HCT116 (cell line): Measurements from ENCODE around the gene WDR82. TPM values are rescaled to one million over a fixed set of nuclear protein-coding genes. Genes with fewer than 3 reads are reported as not detected.

Experiments
- ATAC-seq: fragments of 200-7000 bp; cut with Tn5 transposase; 2 replicates; pipeline ENCODE4 v1.9.1; 2020; ENCODE audit warnings: mild to moderate bottlenecking, moderate library complexity
- BruUV-seq: library from RNA; stranded (reverse); fragments of 400-500 nt; replicated peaks from 2 replicates; lab custom pipeline; 2021; lab: Mats Ljungman, UMichigan
- CTCF ChIA-PET: fragments of 300-600 bp; sonication (Branson Sonifier 250); formaldehyde crosslinking; loops from one replicate; lab custom pipeline; 2021; ENCODE audit warnings: antibody characterized with exemption; lab: Charles Lee
- POLR2A ChIA-PET: fragments of 300-600, 350-600 bp; sonication (Branson Sonifier 250); formaldehyde crosslinking; loops from one replicate; lab custom pipeline; 2021; ENCODE audit warnings: antibody characterized with exemption; lab: Charles Lee
- RAD21 ChIA-PET, 2 experiments: fragments of 300-600 bp; sonication (Branson Sonifier 250); formaldehyde crosslinking; loops; one replicate each; lab custom pipeline; 2023; ENCODE audit warnings: low total read pairs in 2 of 2; ENCODE audit not compliant: uncharacterized antibody in 2 of 2, unreplicated experiment in 2 of 2, low non-redundant PET in 1 of 2; lab: Charles Lee
- DNase-seq: peaks from one replicate; pipeline ENCODE4 v3.0.0-alpha.2; 2010; ENCODE audit warnings: low read depth, low spot score
- H2AFZ ChIP-seq: fragments of 200-600 bp; shearing (Covaris generic), sonication (generic); 2 replicates; pipeline ENCODE4 v1.6.1; 2017; ENCODE audit warnings: low read depth, mixed run types, mixed read lengths, antibody characterized with exemption, low read length; ENCODE audit not compliant: poor library complexity, severe bottlenecking
- H3K27ac ChIP-seq: 2 replicates; pipeline ENCODE4 v1.5.1; 2012; ENCODE audit warnings: low read depth, low read length
- H3K27me3 ChIP-seq: fragments of 200-600 bp; sonication (generic); 2 replicates; pipeline ENCODE4 v1.6.1; 2016; ENCODE audit warnings: mixed run types, low read length, mixed read lengths; ENCODE audit not compliant: insufficient read depth
- H3K36me3 ChIP-seq, 2 experiments: fragments of 200-500 bp in 1 of 2; fragments of 200-600 bp in 1 of 2; sonication (Bioruptor generic) in 1 of 2; sonication (generic) in 1 of 2; 2 replicates each; pipeline versions ENCODE4 v1.5.1 to v1.6.1; 2014 to 2016; ENCODE audit warnings: low read length in 2 of 2, inconsistent platforms in 1 of 2, mixed read lengths in 1 of 2, mixed run types in 1 of 2; ENCODE audit not compliant: insufficient read depth in 2 of 2, control insufficient read depth in 1 of 2
- H3K4me1 ChIP-seq, 2 experiments: fragments of 200-600 bp in 1 of 2; sonication (generic) in 1 of 2; 2 replicates each; pipeline versions ENCODE4 v1.5.1 to v1.6.1; 2012 to 2017; ENCODE audit warnings: low read length in 2 of 2, inconsistent platforms in 1 of 2, mild to moderate bottlenecking in 1 of 2, mixed read lengths in 1 of 2, mixed run types in 1 of 2, moderate library complexity in 1 of 2; ENCODE audit not compliant: insufficient read depth in 2 of 2, control insufficient read depth in 1 of 2
- H3K4me2 ChIP-seq: fragments of 200-600 bp; sonication (generic); 2 replicates; pipeline ENCODE4 v1.6.1; 2017; ENCODE audit warnings: mixed run types, low read length, mixed read lengths
- H3K4me3 ChIP-seq, 2 experiments: fragments of 200-600 bp in 1 of 2; sonication (generic) in 1 of 2; replicated peaks in 1 of 2; 2 replicates each; pipeline ENCODE4 v1.5.1; 2011 to 2016; ENCODE audit warnings: low read length in 2 of 2, control low read depth in 1 of 2, low read depth in 1 of 2, mild to moderate bottlenecking in 1 of 2, mixed read lengths in 1 of 2, mixed run types in 1 of 2
- H3K79me2 ChIP-seq: fragments of 200-600 bp; sonication (generic); 2 replicates; pipeline ENCODE4 v1.6.1; 2017; ENCODE audit warnings: mild to moderate bottlenecking, mixed run types, low read length, moderate library complexity, mixed read lengths; ENCODE audit not compliant: insufficient read depth
- H3K9ac ChIP-seq: fragments of 200-600 bp; sonication (generic); 2 replicates; pipeline ENCODE4 v1.6.1; 2016; ENCODE audit warnings: low read length, mixed read lengths
- H3K9me2 ChIP-seq: fragments of 200-600 bp; sonication (generic), shearing (Covaris generic); 2 replicates; pipeline ENCODE4 v1.6.1; 2017; ENCODE audit warnings: mixed run types, mild to moderate bottlenecking, moderate library complexity; ENCODE audit not compliant: insufficient read depth
- H3K9me3 ChIP-seq, 2 experiments: fragments of 200-500 bp in 1 of 2; fragments of 200-600 bp in 1 of 2; sonication (Bioruptor generic) in 1 of 2; sonication (generic) in 1 of 2; 2 replicates each; pipeline ENCODE4 v1.6.1; 2014 to 2017; ENCODE audit warnings: low read length in 2 of 2, mixed read lengths in 2 of 2, inconsistent platforms in 1 of 2, low read depth in 1 of 2, mild to moderate bottlenecking in 1 of 2, mixed run types in 1 of 2, moderate library complexity in 1 of 2; ENCODE audit not compliant: control insufficient read depth in 1 of 2, insufficient read depth in 1 of 2
- H4K20me1 ChIP-seq: fragments of 200-600 bp; sonication (generic), shearing (Covaris generic); 2 replicates; pipeline ENCODE4 v1.6.1; 2017; ENCODE audit warnings: mixed run types, mild to moderate bottlenecking, moderate library complexity; ENCODE audit not compliant: insufficient read depth
- ATF3 ChIP-seq: IDR thresholded peaks from 2 replicates; pipeline ENCODE4 v1.6.1; 2012
- CBX3 ChIP-seq: IDR thresholded peaks from 2 replicates; pipeline ENCODE4 v1.6.1; 2012; ENCODE audit warnings: low read depth
- CEBPB ChIP-seq: IDR thresholded peaks from 2 replicates; pipeline ENCODE4 v1.6.1; 2012; ENCODE audit warnings: low read depth
- CTCF ChIP-seq, 3 experiments: fragments of 200-600 bp in 1 of 3; sonication (generic) in 1 of 3; IDR thresholded peaks in 2 of 3; conservative IDR thresholded peaks in 1 of 3; 2 replicates each; pipeline ENCODE4 v1.5.1; 2012 to 2017; ENCODE audit warnings: low read depth in 2 of 3, low read length in 2 of 3, antibody characterized with exemption in 1 of 3, borderline replicate concordance in 1 of 3, control low read depth in 1 of 3, mild to moderate bottlenecking in 1 of 3, mixed read lengths in 1 of 3, mixed run types in 1 of 3, moderate library complexity in 1 of 3; ENCODE audit not compliant: insufficient read depth in 1 of 3
- EGR1 ChIP-seq: IDR thresholded peaks from 2 replicates; pipeline ENCODE4 v1.6.1; 2012; ENCODE audit warnings: low read depth
- ELF1 ChIP-seq: IDR thresholded peaks from 2 replicates; pipeline ENCODE4 v1.6.1; 2012; ENCODE audit warnings: low read depth, borderline replicate concordance
- EZH2phosphoT487 ChIP-seq: fragments of 200-600 bp; IDR thresholded peaks from 2 replicates; pipeline ENCODE4 v1.6.1; 2018; ENCODE audit warnings: antibody characterized with exemption, borderline replicate concordance
- FOSL1 ChIP-seq: IDR thresholded peaks from 2 replicates; pipeline ENCODE4 v1.6.1; 2012; ENCODE audit warnings: low read depth
- JUND ChIP-seq: IDR thresholded peaks from 2 replicates; pipeline ENCODE4 v1.6.1; 2012
- MAX ChIP-seq: IDR thresholded peaks from 2 replicates; pipeline ENCODE4 v1.6.1; 2012
- POLR2A ChIP-seq: IDR thresholded peaks from 2 replicates; pipeline ENCODE4 v1.7.0; 2011; ENCODE audit warnings: borderline replicate concordance; ENCODE audit not compliant: insufficient read depth, insufficient read length; ENCODE audit errors: extremely low read depth
- POLR2AphosphoS5 ChIP-seq: IDR thresholded peaks from 2 replicates; pipeline ENCODE4 v1.6.1; 2011; ENCODE audit warnings: mild to moderate bottlenecking, low read depth, low read length, moderate library complexity
- RAD21 ChIP-seq: IDR thresholded peaks from 2 replicates; pipeline ENCODE4 v1.6.1; 2012; ENCODE audit warnings: low read depth, mild to moderate bottlenecking
- REST ChIP-seq: IDR thresholded peaks from 2 replicates; pipeline ENCODE4 v1.6.1; 2012; ENCODE audit warnings: low read depth
- SIN3A ChIP-seq: IDR thresholded peaks from 2 replicates; pipeline ENCODE4 v1.6.1; 2012; ENCODE audit warnings: low read depth
- SP1 ChIP-seq: IDR thresholded peaks from 2 replicates; pipeline ENCODE4 v1.6.1; 2012; ENCODE audit warnings: low read depth
- YY1 ChIP-seq: IDR thresholded peaks from 2 replicates; pipeline ENCODE4 v1.6.1; 2011; ENCODE audit warnings: low read length, low read depth, moderate library complexity, mild to moderate bottlenecking; ENCODE audit not compliant: insufficient replicate concordance; ENCODE audit errors: extremely low read depth
- ZBTB33 ChIP-seq: IDR thresholded peaks from 2 replicates; pipeline ENCODE4 v1.6.1; 2011; ENCODE audit warnings: mild to moderate bottlenecking, low read length, moderate library complexity; ENCODE audit not compliant: insufficient replicate concordance; ENCODE audit errors: extremely low read depth
- ZNF274 ChIP-seq: fragments of 200-500 bp; sonication (Bioruptor generic); IDR thresholded peaks from 2 replicates; pipeline ENCODE4 v1.6.1; 2014; ENCODE audit warnings: mild to moderate bottlenecking, low read depth, low read length, inconsistent platforms
- intact Hi-C: fragments of 100-400 bp; cut with micrococcal nuclease; formaldehyde crosslinking; loops from 2 replicates; pipeline ENCODE4 v1.10.0; 2022
- total RNA-seq: library from RNA; stranded (reverse); gene quantifications from one replicate; pipeline ENCODE4 v1.2.1, GENCODE V29; 2021; ENCODE audit not compliant: unreplicated experiment

The WDR82 gene
- total RNA-seq, 1 experiment from 2014 or later, result 89.7 TPM

- Histone ChIP-seq H4K20me1 (no peaks in the 10 kb centered on the region), H3K36me3 (peaks cover 8 to 10% of the 10 kb centered on the region in 2 experiments), H3K79me2 (no peaks in the 10 kb centered on the region), H2AFZ (no peak overlapping the region), H3K4me1 (peaks cover 21 to 42% of the 10 kb centered on the region in 2 experiments), H3K9me2 (no peaks in the 10 kb centered on the region), H3K4me3 (no peak overlapping the region), H3K27me3 (no peaks in the 10 kb centered on the region), H3K4me2 (peak overlapping the region; percentile 69), H3K27ac (peak overlapping the region; percentile 68), H3K9ac (no peak overlapping the region; the same call in 1 of the 2 replicates), H3K9me3 (no peaks in the 10 kb centered on the region)
- DNase-seq (no peak), ATAC-seq (no peak)
- BruUV-seq, result no TSS peak
- no peak for TF ChIP-seq REST
- no peak for TF ChIP-seq YY1
- no peak for TF ChIP-seq JUND
- no peak for TF ChIP-seq RAD21
- no peak for TF ChIP-seq EGR1
- TF ChIP-seq POLR2AphosphoS5, result no peak
- TF ChIP-seq SP1, result no peak
- no peak for TF ChIP-seq ELF1
- TF ChIP-seq FOSL1, result no peak
- no peak for TF ChIP-seq CTCF (IDR thresholded peaks at IDR 0.05 in 2 of 3, conservative IDR thresholded peaks at IDR 0.05 in 1 of 3; ENCODE audit: borderline replicate concordance in 1 of 3, insufficient read depth in 1 of 3, low read depth in 2 of 3, low read length in 2 of 3)
- TF ChIP-seq CEBPB, result no peak
- TF ChIP-seq SIN3A, result no peak
- TF ChIP-seq MAX, result no peak
- TF ChIP-seq CBX3, result no peak
- no peak for TF ChIP-seq POLR2A
- TF ChIP-seq EZH2phosphoT487, result no peak
- TF ChIP-seq ATF3, result no peak
- TF ChIP-seq ZNF274, result no peak
- TF ChIP-seq ZBTB33, result no peak
- ChIA-PET RAD21 (interaction anchor here in 1 of 2 experiments (1.4 kb wide), 1 partner anchor 121 kb away, joined by 5 read pairs; no protein-coding TSS in a partner anchor), CTCF (interaction anchor here (1.2 to 5.4 kb wide), 2 partner anchors 19 to 121 kb away, joined by 4 to 55 read pairs; no protein-coding TSS in a partner anchor), POLR2A (interaction anchor here (0.6 kb wide), 1 partner anchor 222 kb away, joined by 4 read pairs; no protein-coding TSS in a partner anchor)
- intact Hi-C loops, result loop anchor here (5.0 kb wide), 1 partner anchor 66 kb away; the partner anchor contains the start of gene POC1A
These were observed 60.0 kb downstream of the WDR82 start for GRCh38 chr3:52218454-52218853.
